GM18519 (cell line): Measurements from ENCODE around the gene VWA7.
A peak's percentile ranks its signal among the peaks of the same experiment; 100 is the strongest.

Source experiments
- ATAC-seq: cut with Tn5 transposase; IDR thresholded peaks from one replicate; pipeline ENCODE4 v1.9.1; 2021; ENCODE audit warnings: mild to moderate bottlenecking, moderate library complexity; ENCODE audit not compliant: unreplicated experiment, low FRiP score

The VWA7 gene

DNA sequence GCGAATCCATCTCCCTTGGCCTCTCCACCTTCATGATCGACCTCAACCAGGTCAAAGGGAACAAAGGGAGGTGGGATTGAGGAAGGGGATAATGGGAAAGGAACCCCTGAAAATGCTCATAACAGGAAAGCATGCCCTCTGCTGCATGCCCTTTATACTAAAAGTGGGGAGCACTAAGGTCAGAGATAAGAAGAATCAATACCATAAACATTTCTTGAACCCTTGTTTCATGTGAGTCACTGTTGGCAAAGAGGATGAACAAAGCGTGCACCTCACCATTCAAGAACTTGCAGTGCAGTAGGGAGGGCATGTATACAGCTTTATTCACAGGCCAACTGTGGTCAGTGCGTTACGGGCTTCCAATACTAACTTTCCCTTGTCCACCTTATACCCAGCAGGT is 16.3 kb downstream of the VWA7 start:
- ATAC-seq, result no peak

DNA sequence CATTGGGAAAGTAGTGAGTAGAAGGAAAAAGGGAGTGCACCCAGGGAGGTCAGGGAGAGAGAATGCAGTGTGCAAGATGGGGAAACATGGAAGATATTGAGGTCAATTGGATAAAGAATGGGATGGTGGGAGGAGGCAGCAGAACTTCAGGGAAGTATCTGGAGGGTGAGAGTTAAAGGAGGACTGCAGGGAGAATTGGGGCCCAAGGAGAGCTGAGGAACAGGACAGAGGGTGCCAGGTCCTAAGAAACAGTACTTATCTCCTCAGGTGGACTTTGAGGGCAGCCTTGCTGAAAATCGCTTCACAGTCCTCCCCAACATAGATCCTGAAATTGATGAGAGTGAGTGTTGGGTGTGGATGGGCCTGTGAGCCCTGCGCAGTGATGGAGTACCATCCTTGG is 18.8 kb downstream of the VWA7 start:
- ATAC-seq, result no peak

DNA sequence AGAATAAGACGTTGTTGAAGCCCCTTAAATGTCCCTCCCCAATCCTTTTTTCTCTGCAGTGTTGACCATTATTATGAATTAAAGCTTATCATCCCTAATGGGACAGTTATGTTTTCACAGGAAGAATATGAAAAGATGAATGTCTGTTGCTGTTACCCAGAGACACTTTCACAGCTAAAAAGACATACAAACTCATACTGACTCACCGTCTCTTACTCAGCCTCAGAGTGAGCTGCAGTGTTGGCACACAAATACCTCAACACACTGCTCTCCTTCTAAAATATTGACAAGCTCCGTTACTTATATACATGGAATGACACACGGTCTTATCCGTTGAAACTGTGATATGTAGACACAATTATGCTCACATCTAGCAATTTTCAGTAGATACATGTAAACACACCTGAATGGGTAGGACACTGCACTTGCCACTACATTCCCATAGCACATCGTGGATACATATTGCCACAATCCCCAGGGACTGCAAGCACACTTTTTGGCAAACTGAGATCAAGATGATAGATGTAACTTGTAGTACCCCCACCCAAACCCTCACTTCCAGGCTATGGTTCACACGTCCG is 24.3 kb downstream of the VWA7 start:
- ATAC-seq, result no peak

DNA sequence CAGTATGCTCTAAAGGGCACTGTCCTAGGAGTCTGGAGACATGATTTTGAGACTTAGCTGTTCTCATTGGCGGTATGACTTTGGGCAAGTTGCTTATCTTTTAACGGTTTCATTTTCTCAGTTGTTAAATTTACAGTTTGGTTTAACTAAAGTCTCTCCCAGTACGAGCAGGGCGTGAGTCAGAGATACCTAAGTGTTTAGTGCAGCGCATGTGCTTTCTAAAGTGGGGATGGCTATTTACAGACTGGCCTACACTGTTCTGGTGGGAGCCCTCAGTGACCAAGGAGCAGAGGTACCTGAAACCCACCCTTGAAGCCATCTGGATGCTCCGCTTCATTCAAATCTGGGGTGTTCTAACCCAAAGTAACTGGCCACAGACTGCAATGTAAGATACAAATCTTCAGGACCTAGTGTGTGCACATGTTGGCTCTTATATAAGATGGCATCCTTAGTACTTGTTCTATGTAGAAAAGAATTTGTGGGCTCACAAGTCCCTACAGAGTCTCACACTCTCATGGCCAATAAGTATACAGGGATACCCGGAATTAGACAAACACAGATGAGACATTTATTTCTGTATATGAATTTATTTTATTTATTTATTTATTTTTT is 26.6 kb downstream of the VWA7 start:
- ATAC-seq, result no peak

DNA sequence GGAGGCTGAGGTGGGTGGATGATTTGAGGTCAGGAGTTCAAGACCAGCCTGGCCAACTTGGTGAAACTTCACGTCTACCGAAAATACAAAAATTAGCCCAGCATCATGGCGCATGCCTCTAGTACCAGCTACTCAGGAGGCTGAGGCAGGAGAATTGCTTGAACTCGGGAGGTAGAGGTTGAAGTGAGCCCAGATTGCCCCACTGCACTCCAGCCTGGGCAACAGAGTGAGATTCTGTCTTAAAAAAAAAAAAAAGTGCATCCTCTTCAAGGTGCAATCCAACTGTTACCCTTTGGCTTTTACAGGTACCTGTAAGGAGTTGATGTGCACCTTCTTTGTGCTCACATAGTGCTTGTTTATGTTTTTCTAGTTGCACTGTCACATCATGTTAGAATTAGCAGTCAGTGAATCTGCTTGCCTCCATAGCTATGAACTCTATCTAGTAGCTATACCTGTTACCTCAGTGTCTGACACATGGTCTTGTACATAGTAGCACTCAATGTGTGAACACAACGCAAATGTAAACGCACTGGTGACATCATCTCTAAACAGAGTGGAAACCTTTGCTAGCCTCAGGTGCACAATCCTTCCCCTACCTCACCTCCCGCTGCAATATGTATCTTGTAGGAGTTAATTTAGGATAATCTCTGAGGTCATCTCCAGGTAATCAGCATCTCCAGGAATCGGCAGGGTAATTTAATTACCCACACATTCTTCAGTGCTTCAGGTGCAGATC is 27.7 kb downstream of the VWA7 start:
- no peak for ATAC-seq

DNA sequence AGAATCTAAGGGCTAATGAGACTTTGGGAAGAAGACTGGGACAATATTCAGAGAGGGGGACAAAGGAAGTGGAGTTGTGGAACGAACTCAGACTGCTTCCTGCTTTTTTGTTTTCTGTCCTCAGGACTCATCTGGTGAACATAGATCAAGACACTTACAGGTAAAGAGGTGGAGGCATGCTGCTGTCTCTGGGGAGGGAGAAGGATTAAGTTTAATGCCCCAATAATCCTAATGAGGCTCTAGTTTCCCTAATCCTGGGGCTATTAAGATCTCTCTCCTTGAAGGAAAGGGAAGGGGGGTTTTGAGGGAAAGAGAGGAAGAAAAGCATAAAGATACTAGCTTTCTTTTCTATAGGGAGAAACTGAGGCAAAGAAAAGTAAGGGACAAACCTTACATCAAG is 32.7 kb downstream of the VWA7 start:
- no peak for ATAC-seq

DNA sequence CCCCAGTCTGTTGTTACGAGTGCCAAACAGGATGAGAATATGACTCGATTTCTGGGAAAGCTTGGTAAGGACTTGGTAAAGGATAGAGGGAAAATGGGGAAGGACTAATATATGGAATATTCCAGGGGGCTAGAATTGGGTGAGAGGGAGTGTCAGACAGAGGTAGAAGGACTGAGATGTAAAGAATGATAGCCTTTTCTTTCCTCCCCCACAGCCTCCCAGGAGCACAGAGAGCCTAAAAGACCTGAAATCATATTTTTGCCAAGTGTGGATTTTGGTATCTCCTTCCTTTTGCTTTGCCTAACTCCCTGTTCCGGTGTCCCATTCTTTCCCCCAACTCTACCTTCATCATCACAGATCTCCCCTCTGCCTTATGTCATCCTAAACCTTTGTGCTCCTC is 34.2 kb downstream of the VWA7 start:
- ATAC-seq, result no peak

DNA sequence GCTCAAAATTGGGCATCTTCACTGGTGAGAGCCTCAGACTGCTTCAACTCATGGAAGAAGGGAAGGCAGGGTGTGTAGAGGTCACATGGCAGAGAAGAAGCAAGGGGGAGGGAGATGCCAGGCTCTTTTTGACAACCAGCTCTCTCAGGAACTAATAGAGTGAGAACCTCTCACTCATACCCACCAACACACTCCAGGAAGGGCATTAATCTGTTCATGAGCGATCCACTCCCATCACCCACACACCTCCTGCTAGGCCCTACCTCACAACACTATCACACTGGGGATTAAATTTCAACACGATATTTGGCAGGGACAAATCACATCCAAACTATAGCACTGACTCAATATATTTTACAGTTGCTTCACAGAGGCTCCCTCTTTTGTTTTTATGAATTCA is 35.3 kb downstream of the VWA7 start:
- ATAC-seq, result no peak

DNA sequence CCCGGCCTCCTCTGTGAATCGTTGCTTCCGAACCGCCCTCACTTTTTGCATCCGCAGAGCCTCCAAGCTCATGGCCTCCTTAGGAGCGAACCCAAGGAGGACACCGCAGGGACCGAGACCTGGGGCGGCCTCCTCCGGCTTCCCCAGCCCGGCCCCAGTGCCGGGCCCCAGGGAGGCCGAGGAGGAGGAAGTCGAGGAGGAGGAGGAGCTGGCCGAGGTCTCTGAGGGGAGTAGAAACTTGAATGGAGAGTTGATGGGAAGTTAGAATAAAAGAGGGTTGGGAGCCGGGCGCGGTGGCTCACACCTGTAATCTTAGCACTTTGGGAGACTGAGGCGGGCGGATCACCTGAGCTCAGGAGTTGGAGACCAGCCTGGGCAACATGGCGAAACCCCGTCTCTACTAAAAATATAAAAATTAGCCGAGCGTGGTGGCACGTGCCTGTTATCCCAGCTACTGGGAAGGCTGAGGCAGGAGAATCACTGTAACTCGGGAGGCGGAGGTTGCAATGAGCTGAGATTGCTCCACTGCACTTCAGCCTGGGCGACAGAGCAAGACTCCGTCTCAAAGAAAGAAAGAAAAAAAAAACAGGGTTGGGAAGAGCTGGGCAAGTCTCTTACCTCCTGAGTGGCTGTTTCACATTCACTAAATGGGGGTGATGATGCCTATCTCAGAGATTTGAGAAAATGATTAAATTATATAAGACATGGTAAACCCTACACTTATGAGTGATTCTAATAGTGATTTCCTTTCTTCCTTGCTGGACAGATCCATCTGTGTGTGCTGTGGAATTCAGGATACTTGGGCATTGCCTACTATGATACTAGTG is 36.5 kb downstream of the VWA7 start:
- ATAC-seq, result no peak

DNA sequence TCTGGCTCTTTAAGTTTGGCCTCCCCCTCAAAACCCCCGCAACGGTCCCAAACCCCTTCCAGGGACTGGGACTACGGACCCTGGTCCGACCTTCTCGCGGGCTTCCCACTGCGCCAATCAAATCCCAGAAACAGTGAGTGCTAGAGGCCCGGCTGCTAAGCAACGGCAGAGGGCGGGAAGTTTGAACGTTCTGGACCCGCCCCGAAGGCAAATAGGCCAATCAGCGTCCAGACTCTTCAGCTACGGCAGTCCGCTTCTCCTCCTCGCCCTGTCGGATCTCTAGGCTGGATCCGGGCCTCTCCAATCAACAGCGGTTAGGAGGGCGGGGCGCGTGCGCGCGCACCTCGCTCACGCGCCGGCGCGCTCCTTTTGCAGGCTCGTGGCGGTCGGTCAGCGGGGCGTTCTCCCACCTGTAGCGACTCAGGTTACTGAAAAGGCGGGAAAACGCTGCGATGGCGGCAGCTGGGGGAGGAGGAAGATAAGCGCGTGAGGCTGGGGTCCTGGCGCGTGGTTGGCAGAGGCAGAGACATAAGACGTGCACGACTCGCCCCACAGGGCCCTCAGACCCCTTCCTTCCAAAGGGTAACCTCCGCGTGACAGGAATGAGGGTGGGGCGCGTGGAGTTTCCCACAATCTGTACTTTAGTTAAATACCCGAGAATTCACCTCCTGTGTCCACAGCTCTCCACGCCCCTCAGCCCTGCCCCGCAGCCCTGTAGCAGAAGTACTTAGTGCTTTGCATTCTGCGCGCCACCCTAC is 37.3 kb downstream of the VWA7 start, which contains the start of gene MSH5:
Gene MSH5 (plus strand): TSS at position 367 of the 758 bp plus-strand sequence. CDS start 462 bp downstream, outside the sequence.
- peak; percentile 66 for ATAC-seq

DNA sequence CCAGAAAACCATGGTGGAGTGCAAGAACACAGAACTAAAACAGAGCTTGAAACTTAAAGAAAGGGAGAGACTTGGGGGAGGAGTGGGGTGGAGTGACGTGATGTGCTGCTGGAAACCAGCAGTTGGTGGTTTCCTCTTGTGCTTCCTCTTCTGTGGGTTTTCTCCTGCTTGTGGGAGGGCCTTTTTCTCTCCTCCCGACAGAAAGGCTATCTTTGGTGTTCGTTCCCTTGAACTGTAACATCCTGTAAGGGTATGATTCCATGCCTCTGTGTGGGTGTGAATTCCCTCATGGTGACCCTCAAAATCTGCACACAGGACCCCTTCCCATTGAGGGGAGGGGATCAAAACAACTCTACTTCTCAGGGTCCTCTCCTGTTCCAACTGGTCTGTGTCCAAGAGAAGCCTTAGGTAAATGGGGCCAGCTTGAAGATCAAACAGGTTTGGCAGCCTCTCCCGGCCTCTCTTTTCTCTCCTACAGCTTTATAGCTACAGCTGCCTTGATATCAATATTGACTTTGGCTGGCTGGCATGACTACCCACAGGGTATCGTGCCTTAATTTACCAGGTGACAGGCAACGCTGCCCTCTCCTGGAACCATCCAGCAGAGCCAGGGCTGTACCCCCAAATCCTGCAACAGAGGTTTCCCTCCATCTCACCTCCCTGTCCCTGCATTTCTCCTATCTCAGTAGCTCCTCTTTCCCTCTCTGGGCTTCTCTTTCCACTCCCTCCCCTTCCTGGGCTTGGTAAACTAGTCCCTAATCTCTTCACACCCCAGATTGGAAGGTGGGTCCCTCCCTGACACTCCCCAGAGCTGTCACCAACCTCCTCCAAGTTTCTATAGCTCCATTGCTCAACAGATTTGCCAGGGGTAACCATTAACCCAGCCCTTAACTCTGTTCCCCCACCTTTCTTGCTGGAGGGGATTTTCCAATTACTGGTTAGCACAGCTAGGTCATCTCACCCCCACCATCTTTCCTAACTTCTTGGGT is 38.8 kb downstream of the VWA7 start:
- no peak for ATAC-seq

DNA sequence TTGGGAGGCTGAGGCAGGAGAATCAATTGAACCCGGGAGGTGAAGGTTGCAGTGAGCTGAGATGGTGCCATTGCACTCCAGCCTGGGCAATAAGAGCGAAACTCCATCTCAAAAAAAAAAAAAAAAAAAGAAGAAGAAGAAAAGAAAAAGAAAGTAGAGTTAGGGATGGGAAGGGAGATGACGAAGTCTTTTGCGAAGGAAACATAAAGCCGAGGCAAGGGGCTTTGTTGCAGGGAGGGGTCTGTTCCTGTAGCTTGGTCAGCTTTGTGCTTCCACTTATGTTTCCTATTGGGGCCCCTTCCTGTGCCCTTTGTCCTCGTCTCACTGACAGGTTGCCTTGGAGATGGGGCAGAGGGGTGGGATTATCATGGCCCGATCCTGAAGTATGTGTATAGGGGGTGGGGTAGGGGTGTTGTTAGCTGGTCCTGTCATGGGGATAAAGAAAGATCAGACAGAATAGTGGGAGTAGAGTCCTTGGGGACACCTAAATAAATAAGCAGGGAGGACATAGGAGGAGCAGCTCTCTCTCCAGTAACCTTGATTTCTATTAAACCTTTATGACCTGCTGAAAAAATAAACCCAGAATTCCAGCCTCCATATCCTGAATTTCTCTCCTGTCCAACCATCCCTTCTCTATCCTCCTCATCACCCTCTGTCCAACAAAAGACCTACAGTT is 39.7 kb downstream of the VWA7 start:
- ATAC-seq, result no peak

DNA sequence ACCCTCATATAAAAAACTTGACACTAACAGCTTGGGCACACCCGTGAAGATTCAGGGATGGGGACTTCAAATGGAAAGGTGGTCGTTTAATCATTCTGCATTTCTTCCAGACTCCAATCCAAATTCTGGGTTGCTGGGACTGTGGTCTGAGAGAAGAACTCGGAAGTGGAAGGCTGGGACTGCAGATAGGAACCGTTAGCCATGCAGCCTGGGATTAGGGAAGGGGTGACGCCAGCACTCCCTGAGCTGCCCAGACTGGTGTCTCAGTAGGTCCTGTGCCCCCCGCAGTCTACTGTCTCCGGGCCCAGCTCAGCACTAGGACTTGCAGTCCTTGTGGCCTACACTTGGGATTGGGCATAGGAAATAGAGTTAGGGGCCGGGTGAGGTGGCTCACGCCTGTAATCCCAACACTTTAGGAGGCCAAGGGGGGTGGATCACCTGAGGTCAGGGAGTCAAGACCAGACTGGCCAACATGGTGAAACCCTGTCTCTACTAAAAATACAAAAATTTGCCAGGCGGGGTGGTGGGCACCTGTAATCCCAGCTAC is 40.3 kb downstream of the VWA7 start:
- ATAC-seq, result no peak

DNA sequence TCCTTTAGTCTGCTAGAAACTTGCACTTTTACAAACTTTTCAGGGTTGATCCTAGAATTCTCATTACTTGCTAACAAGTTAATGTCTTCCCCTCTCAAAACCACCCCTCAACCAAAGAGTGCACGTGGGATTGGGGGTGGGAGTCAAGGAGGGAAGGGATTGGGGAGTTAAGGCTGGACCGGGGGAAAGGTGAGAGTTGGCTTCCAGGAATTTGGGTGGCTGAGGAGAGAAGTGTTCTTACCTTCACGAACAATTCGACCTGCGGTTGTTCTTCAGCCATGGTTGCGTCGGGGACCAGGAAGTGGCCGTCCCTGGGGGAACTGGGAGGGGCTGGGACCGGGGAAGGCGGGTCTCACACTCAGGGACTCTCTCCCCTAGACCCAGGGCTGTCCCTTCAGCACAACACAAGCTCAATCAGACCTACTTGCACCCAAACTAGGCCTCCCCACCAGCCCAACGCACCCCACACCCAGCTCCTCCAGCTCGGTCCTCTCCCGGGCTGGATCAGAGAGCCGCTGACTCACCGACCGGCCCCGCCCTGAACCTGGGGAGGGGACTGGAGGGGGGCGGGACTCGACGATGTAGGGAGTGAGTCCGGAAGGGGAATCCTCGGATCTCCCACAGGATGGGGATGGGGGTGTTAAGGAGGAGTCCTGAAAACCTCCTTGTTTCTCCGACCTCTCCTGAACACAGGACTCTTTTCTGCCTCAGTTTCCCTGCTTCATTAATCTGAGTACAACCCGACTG is 40.9 kb downstream of the VWA7 start, which contains the start of gene CLIC1:
Gene CLIC1 (minus strand): TSS at position 510 of the 747 bp plus-strand sequence. CDS start 230 bp downstream, at position 280.
- ATAC-seq, result no peak

DNA sequence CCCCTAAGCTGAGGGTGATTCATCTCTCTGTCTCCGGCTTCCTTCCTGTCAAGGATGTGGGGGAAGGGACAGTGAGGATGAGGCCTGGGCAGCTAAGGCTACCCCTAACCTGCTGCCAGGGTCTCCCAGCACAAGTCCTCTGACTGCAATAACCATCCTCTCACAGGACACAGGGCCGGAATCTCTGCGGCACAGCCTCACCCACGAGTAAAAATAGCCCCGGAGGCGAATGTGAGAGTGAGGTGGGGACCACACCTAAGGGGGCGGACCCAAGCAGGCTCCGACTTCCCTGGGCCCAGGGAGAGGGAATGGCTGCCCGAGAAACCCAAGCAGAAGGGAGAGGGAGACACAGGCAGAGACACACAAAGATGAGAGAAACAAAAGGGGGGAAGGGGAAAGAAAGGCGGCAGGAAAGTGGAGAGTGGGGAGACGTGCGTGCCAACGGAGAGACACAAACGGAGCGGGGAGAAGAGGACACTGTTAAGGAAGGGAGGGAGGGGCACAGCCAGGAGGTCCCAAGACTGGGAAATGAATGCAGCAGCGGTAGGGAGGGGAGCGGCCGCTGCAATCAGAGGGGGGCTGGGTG is 42.2 kb downstream of the VWA7 start:
- ATAC-seq, result no peak

DNA sequence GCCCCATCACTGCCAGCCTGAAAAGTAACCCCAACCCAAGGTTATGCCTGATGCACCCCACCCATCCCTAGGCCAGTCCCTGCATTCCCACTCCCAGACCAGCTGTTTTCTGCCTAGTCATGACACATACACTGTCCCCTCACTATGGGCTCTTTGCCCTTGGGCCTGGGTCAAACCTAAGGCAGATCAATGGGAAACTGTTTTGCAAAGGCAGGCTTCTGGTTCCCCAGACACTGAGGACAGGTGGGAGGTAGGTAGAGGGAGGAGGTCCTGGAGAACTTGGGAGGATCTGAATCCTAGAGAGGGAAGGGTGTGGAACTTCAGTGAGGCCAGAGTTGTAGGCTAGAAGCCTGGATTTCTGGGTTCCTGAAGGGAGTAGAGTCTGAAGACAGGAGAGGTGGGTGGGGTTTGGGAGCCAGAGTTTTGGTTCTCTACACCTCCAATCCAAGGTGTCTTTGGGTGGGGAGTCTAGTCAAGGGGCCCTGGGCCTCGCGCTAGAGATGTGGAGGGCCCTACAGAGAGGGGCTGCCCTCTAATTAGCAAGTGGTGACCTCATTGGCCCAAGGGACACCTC is 42.8 kb downstream of the VWA7 start:
- no peak for ATAC-seq

DNA sequence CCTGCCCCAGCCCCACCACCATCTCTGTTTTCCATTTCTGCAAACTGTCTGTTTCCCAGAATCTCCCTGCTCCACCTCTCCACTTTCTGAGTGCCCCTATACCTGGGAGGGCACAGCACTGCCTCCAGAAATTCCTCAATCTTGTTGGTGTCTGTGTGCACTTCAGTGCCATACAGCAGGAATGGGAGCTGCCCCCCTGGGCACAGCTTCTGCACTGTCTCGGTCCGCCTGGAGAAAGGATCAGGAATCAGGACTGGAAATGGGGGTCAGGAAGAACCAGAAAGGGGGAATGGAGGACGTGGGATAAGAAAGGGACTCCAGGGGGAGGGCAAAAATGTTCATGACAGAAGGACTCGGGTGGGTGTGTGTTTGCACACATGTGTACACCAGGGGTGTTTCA is 43.4 kb downstream of the VWA7 start:
- no peak for ATAC-seq
